GM12872 (cell line): ENCODE measurements around the gene SIAH3.

Source experiments
- TF ChIP-seq, protein P1 (sequence below): IDR thresholded peaks from 3 replicates; pipeline ENCODE4 v1.5.1; 2011; ENCODE audit warnings: low read depth, mild to moderate bottlenecking, low read length, moderate library complexity; ENCODE audit not compliant: insufficient read depth

The SIAH3 gene

DNA sequence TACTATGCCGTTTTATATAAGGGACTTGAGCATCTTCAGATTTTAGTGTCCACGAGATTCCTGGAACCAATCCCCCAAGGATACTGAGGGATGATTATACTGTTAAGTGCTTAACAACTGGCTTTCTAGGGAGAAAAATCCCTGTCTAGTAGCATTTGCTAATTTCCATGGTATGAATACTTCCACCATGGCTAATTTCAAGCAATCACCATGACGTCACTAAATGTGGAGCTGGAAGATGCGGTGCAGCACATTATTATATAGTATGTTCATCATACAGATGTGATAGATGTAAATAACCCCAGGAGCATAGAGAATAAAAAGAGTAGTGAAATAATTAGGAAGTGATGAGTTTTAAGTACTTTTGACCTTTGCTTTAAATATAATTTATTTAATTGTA, 72.7 kb downstream of the SIAH3 start:
- TF ChIP-seq, protein P1, sequence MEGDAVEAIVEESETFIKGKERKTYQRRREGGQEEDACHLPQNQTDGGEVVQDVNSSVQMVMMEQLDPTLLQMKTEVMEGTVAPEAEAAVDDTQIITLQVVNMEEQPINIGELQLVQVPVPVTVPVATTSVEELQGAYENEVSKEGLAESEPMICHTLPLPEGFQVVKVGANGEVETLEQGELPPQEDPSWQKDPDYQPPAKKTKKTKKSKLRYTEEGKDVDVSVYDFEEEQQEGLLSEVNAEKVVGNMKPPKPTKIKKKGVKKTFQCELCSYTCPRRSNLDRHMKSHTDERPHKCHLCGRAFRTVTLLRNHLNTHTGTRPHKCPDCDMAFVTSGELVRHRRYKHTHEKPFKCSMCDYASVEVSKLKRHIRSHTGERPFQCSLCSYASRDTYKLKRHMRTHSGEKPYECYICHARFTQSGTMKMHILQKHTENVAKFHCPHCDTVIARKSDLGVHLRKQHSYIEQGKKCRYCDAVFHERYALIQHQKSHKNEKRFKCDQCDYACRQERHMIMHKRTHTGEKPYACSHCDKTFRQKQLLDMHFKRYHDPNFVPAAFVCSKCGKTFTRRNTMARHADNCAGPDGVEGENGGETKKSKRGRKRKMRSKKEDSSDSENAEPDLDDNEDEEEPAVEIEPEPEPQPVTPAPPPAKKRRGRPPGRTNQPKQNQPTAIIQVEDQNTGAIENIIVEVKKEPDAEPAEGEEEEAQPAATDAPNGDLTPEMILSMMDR: no peak

DNA sequence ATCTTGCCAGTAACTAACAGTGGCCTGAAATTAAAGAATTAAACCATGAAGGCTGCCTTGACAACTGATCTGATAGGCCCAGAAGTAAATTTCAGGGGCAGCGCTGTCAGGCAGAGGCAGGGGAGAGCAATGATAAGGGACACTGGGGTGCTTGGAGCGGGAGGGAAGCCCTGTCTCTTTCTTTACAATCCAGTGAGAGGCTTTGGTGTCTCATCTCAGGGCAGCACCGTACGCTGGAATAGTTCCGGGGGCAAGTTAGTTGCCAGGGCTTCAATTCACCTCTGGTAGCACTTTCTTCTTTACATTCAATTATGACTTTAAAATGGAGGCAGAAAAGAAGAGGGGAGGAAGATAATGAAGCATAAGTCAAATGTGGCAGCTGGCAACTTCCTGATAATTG, 74.8 kb downstream of the SIAH3 start:
- TF ChIP-seq, protein P1: no peak

DNA sequence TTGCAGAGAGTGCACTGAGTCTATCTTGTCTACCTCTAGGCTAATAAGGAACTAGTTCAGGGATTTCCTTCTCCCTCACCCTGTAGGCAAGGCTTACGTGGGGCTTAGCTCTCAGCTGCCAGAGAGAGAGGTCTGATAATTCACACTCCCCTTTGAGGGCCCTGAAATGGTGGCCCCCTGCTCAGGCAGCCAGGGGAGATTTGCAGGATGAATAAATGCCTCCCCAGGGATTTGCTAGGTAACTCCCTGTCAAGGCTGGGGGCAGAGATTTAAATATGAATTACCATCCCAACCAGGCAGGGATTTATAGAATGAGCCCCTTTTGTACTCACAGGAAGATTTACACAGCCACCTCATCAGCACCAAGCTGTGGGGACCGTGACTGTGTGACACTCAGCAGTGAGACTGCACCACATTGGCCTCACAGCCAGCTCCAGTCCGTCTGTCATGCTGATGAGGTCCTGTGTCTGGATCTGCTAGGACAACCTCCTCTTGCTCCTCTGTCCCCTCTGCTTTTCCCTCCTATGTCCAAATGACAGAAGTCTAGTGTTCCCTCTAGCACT, 76.1 kb downstream of the SIAH3 start:
- TF ChIP-seq, protein P1: no peak

DNA sequence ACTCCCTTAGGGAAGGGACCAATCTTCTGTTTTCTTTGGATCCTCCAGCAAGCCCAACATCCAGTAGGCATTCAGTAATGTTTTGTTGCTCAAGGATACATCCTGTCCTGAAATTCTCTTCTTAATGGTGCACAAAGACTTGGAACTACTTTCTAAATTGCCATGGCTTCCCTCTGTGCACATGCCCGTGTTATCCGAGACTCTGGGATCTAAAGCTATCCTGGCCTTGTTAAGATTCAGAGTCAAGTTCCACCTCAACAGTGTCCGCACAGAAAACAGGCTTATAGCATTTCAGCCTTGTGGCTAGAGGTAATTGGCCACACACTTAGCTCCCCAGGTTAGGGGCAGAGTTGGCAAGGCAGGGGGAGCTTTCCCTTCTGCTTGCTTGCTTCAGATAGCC, 77.6 kb downstream of the SIAH3 start:
- TF ChIP-seq, protein P1: no peak

DNA sequence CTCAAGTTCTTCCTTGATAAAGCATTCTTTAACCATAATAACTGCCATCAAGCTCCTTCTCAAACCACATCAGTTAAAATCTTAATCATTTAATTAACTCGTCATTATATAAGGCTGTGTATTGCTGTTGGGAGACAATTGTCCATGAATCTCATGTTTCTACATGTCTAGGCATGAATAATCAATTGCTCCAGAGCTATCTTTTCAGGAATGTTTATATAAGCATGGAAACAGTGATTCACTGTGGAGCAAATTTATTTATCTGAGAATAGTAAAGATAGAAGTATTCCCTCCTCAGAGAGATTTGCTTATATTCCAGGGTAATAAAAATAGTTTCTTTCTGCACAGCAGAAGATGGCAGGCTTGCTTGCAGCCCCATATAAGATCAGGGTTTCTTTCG, 78.3 kb downstream of the SIAH3 start:
- TF ChIP-seq, protein P1: no peak

DNA sequence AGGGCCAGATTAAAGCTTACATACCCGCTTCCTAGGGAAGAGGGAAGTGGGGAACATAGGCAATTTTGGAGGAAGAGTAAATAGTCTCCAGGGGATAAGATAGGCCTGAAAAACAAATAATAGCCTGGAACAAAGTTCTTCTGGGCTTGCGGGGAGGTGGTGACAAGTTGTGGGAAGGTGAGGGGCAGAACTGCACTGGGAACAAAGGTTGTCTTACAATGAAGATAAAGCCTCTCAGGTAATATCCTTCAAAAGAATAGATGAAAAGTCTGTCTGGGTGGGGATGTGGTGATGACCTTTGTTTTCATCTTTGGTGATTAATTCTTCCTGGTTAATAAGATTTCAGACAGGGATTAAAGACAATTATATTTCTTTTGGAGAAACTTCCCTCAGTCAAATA, 80.7 kb downstream of the SIAH3 start:
- TF ChIP-seq, protein P1: no peak

DNA sequence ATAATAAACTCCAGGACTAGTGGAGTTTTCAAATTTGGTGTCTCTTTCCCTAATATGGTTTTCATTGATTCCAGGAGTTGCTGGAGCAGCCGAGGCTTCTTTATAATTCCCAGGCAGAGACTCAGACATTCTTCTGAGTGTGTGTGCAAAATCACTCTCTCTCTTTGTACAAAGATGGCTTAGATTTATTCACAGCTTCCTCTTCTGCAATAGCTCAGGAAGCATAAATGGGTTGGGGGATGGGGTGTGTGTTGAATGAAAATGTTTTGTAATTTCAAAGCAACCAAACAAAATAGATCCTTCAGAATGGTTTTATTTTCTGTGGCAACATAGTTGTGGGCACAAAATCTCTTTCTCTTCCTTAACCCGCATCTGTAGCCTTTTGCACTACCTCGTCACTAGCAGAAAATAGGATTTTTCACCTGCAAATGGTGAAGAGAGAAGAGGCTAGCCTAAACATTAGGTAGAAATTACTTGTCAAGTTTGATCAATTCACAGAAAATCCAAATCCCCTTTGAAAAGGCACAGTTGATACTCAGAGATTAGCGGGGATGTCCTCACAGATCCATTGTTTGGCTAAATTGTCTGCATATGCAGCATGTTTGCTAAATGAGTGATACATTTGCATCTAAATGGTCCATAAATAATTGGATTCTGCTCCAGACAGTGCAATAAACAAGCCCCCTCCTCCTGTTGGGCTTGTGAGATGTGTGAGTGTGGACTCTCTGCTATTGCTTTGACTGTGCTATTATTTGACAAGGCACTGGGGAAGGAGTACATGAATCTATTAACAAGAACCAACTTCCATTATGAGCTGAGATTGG, 82.7 kb downstream of the SIAH3 start:
- TF ChIP-seq, protein P1: no peak
